Right kidney (tissue), 9 donors: ENCODE measurements around the gene SNX11.
A peak's percentile ranks its signal among the peaks of the same experiment; 100 is the strongest.
"Not testable (repeated sequence)": the region's sequence is repeated elsewhere in the genome, so short reads cannot be mapped to it uniquely, and the experiment has no call there.

ENCODE experiments used
- DNase-seq: peaks from one replicate; pipeline ENCODE4 v3.0.0-alpha.2; 2016
- long read RNA-seq, 8 donors: transcript quantifications; one replicate each; lab custom pipeline, GENCODE V29; 2026

The SNX11 gene, protein sequence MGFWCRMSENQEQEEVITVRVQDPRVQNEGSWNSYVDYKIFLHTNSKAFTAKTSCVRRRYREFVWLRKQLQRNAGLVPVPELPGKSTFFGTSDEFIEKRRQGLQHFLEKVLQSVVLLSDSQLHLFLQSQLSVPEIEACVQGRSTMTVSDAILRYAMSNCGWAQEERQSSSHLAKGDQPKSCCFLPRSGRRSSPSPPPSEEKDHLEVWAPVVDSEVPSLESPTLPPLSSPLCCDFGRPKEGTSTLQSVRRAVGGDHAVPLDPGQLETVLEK
- long read RNA-seq, donor 1, partial matches to known transcripts: 0 of 3 reads
- long read RNA-seq, donor 1, other reads (novel, unspliced or antisense): 0 of 3 reads
- long read RNA-seq, donor 2, partial matches to known transcripts: 0 of 4 reads
- long read RNA-seq, donor 2, other reads (novel, unspliced or antisense): 0 of 4 reads
- long read RNA-seq, donor 3, partial matches to known transcripts: 5 of 7 reads
- long read RNA-seq, donor 3, other reads (novel, unspliced or antisense): 0 of 7 reads
- long read RNA-seq, donor 4, partial matches to known transcripts: 0 of 6 reads
- long read RNA-seq, donor 4, other reads (novel, unspliced or antisense): 0 of 6 reads
- long read RNA-seq, donor 5, transcript SNX11-201 (7 exons, 2,315 nt): major isoform, 6 of 6 reads
- long read RNA-seq, donor 5, partial matches to known transcripts: 0 of 6 reads
- long read RNA-seq, donor 5, other reads (novel, unspliced or antisense): 0 of 6 reads
- long read RNA-seq, donor 6, transcript SNX11-201 (7 exons, 2,315 nt): major isoform, 6 of 6 reads
- long read RNA-seq, donor 6, partial matches to known transcripts: 0 of 6 reads
- long read RNA-seq, donor 6, other reads (novel, unspliced or antisense): 0 of 6 reads
- long read RNA-seq, donor 7: 0 reads
- long read RNA-seq, donor 8, partial matches to known transcripts: 8 of 10 reads
- long read RNA-seq, donor 8, other reads (novel, unspliced or antisense): 0 of 10 reads

DNA sequence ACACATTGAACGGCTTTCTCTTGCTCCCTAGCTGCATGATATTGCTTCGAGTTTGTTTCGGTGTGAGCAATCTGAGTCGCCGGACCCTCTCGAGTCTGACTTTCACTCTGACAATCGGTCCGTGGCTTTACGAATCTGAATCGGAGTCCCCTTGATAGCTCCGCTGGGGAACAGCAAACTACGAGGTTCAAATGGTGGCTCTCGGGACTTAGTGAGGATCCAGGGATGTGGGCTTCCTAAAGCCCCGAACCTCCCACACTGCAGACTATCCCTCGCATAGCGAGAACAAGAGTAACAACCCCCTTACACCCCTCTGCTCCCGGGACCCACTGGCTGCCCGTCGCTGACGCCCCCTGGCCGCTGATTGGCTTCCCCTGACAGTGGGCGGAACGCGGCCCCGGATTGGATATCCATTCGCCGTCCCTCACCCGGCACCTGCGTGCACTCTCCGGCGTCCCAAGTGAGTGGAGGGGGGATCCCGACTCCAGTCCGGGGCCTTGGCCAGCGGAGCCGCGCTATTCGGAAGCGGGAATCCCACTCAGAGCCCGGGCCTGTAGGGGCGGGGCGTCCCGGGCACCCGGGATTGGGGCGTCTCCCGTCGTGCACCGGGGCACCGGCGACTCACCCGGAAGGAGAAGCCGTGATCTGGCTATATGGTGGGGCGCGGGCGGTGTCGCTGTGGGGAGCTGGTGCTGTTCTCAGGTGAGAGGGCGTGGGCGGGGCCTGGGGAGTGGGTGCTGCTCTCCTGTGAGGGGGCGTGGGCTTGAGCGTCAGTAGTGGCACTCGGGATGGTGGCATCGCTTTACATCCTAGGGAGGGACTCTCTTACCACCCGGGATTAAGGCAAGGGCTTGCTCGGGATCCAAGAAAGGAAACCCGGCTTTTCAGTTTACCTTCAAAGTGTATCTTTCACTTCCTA is at the start of gene SNX11:
Gene SNX11 (plus strand): TSS at position 630 of the 919 bp plus-strand sequence. CDS start 4,278 bp downstream, outside the sequence.
- DNase-seq: peak; percentile 97

DNA sequence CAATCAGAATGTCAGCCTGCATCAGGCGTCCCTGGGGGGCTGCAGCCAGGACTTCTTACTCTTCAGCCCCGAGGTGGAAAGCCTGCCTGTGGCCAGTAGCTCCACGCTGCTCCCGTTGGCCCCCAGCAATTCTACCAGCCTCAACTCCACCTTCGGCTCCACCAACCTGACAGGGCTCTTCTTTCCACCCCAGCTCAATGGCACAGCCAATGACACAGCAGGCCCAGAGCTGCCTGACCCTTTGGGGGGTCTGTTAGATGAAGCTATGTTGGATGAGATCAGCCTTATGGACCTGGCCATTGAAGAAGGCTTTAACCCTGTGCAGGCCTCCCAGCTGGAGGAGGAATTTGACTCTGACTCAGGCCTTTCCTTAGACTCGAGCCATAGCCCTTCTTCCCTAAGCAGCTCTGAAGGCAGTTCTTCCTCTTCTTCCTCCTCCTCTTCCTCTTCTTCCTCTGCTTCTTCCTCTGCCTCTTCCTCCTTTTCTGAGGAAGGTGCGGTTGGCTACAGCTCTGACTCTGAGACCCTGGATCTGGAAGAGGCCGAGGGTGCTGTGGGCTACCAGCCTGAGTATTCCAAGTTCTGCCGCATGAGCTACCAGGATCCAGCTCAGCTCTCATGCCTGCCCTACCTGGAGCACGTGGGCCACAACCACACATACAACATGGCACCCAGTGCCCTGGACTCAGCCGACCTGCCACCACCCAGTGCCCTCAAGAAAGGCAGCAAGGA is 49.0 kb upstream of the SNX11 start:
- DNase-seq: no peak

DNA sequence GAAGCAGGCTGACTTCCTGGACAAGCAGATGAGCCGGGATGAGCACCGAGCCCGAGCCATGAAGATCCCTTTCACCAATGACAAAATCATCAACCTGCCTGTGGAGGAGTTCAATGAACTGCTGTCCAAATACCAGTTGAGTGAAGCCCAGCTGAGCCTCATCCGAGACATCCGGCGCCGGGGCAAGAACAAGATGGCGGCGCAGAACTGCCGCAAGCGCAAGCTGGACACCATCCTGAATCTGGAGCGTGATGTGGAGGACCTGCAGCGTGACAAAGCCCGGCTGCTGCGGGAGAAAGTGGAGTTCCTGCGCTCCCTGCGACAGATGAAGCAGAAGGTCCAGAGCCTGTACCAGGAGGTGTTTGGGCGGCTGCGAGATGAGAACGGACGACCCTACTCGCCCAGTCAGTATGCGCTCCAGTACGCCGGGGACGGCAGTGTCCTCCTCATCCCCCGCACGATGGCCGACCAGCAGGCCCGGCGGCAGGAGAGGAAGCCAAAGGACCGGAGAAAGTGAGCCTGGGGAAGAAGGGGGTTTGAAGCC is 48.4 kb upstream of the SNX11 start:
- DNase-seq: no peak

DNA sequence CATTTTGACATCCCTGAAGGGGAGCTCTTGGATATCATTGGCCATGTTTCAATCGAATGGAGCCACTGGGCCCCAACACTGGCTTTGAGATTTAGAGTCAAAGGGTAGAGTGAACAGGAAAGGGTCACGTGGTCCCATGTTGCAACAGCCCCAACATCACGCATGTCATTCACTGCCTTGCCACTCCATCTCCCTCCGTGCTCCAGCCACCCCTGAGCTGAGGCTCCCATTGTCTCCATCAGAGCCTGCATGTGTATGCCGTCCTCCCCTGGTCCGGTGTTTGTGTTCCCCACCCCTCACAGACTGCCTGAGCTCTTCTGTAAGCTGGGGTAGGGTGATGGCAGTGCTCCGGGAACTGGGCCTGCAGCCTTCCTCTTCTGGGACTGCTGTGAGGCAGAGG is 47.3 kb upstream of the SNX11 start:
- DNase-seq: no peak

DNA sequence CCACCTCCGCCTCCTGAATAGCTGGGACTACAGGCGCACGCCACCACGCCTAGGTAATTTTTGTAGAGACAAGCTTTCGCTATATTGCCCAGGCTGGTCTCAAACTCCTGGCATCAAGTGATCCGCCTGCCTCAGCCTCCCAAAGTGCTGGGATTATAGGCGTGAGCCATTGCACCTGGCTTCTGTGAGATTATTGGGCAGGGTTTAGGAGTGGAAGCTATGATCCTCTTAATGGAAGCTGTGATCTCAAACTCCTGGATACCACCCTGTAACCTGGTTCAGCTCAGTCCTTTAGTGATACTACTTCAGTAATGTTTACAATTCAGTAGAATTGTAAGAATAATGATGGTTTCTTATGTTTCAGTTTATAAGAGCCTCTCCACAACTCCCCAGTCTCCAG is 45.3 kb upstream of the SNX11 start:
- DNase-seq: no peak

DNA sequence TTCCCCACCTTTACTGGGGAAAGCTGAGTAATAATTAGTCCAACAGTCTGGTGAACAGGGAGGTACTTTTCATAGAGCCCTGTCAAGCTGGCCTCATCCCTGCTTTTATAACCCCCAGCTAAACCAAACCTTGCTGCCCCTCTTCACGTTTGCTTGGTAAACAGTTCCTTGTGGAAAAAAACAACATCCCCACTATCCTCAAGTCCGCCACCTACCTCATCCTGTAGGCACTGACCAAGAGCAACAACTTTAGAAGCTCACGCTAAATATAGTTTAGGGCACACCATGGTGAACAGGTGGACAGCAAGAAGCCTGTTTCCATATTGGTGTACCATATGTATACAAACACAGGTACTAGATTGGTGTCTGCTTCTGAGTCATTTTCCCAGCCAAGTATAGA is 42.9 kb upstream of the SNX11 start:
- no peak for DNase-seq

DNA sequence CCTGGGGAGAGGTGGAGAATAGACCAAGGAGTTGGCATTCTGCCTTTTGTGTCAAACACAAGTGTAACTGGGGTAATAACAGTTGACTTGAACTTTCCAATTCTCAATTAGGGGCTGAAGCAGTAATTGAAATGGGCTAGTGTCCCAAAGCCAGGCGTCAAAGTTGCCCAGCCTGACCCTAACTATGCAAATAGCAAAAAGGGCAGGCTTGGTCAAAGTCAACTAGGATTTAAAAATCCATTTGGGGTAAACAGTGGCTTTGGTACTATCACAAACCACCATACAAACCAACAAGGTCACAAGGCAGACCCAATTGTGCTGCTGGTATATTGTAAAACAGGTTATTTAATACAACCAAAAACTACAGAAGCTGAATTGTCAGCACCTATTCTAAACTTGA is 41.4 kb upstream of the SNX11 start:
- DNase-seq: no peak

DNA sequence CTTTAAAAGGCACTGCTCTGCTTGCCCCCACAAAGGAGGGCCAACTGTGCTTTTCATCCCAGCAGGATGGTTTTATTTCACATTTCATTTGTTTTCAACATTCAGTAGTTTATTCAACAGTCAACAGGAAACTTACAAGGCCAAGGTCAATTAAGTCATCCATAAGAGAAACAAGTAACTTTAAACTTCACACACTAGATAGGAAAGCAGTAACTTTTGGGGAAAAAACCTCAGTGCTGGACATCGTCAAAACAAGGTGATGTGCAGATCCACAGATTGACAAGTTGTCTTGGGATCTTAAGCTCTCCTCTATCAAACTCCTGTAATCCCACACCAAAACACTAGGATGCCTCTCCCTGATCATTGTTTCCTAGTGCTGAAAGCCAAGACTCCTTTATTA is 40.9 kb upstream of the SNX11 start:
- DNase-seq: no peak

DNA sequence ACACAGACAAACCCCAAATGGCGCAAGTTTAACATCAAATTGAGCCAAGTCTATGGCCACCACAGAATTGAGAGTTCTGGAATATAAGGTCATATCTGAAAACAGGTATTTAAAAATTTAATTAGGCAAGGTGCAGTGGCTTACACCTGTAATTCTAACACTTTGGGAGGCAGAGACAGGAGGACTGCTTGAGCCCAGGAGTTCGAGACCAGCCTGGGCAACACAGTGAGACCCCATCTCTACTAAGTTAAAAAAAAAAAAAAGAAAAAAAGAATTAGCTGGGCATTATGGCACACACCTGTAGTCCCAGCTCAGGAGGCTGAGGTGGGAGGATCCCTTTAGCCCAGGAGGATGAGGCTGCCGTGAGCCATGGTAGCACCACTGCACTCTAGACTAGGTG is 40.3 kb upstream of the SNX11 start:
- no peak for DNase-seq

DNA sequence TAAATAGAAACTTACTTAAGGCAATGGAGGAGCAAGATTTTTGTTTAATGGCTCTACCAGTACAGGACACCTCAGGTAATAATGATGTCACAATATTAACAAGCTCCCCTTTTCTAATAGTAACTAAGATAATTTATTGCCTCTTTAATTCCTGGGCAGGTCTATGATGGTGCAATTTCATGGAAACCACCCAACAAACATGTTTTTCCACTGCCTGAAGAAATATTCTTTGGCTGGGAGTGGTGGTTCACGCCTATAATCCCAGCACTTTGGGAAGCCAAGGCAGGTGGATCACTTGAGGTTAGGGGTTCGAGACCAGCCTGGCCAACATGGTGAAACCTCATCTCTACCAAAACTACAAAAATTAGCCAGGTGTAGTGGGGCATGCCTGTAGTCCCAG is 39.8 kb upstream of the SNX11 start:
- not testable (repeated sequence) for DNase-seq

DNA sequence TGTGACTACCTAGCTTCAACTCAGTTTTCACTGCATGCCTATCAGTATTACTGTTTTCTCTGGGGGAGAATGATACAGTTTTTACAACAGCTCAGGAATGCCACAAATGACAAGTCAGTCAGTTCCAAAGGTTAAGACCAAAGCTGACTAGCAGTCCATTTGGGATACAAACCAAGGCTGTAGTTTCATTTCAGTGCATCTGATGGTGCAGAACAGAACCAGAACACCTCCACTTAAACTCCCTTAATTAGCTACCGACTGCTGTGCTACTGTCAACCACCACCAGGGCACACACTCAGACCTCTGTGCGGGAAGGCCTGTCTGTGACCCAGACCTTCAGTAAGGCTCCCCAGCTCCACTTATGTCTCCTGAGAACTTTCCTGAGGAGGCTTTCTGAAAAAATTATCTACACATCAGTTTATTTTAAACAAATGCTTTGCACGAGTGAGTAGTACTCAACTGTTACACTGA is 39.0 kb upstream of the SNX11 start:
- no peak for DNase-seq

DNA sequence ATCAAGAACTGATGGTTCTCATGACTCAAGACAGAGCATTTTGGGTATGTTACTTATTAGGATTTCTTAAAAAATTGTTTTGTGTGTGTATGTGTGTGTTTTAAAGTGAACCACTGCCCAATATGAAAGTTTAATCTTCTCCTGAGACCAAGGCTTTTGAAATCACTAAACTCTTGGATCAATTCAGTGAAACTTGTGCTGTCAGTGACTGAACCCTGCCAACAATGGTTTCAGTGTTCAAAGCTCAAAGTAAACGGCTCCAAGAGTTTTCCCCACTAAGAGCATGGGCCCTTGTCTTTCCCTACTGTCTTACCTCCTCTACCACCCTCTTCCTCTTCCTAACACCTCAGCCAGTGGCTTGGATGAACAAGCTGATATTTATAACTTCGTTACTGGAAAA is 37.4 kb upstream of the SNX11 start:
- no peak for DNase-seq

DNA sequence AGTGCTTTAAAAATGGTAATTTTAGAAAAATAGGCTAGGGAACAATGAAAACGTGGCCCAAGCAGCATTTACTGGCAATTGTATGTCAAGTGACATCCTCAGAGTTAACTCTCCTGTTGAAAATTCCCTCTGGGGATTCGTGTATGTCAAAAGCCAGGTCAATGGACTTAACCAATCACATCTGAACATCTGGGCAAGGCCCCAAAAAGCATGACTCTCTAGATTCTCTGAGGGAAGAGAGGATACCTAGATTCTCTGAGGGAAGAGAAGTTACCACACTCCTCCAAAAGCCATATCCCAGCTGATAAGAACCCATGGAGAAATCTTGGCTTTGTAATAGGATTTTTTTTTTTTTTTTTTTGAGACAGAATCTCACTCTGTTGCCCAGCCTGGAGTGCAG is 35.9 kb upstream of the SNX11 start:
- no peak for DNase-seq

DNA sequence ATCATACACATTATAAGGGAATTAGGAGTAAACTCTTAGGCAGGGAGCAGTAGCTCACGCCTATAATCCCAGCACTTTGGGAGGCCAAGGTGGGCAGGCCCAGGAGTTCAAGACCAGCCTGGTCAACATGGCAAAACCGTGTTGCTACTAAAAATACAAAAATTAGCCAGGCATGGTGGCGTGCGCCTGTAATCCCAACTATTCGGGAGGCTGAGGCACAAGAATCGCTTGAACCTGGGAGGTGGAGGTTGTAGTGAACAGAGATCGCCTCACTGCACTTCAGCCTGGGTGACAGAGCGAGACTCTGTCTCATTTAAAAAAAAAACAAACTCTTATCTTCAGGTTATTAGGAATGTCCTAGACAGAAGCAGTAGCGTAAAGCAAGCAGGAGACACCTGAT is 34.8 kb upstream of the SNX11 start:
- DNase-seq: not testable (repeated sequence)

DNA sequence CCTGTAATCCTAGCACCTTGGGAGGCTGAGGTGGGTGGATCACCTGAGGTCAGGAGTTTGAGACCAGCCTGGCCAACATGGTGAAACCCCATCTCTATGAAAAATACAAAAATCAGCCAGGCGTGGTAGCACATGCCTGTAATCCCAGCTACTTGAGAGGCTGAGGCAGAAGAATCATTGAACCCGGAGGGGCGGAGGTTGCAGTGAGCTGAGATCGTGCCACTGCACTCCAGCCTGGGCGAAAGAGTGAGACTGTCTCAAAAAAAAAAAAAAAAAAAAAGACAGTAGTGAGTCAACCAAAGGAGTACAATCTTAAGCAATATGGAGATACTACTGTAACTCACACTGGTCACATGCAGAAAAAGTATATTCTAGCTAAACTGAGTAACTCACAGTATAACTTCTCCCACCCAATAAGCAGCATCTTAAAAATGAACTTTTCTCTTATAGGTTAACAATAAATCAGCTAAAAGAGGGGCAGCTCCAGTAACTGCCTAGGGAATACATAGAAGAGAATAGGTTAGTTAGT is 33.9 kb upstream of the SNX11 start:
- not testable (repeated sequence) for DNase-seq

DNA sequence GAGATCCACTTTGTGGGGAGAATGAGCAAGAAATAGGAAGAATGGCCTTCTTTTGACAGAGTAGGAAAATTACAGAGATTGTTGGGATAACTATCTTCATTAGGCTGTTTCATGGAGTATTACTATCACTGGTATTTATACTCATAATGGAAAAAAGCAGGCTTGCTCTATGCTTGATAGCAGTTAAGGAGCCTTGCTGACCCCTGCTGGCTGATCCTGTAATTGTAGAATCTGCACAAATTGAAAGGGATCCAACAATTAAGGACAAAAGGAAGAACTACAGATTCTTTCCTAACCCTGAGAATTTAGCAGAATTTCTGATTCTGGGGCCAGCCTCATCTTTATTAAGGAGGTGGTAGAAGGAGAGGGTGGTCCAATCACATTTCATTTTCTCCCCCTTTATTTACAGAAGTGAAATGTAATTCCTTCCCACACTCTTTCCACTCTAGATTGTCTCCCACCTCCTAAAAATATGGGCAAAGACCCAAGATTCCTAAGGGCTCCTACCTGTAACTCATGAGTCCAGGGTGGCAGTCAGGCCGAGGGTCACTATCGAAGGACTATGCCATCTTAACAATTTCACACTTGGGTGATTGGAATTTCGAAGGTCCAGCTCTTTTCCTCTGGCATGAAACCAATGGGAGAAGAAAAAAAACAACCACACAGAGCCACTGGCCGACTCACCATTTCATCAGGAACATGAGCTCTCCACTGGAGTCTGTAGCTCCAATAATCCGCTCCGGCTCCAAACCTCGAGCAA is 33.1 kb upstream of the SNX11 start:
- DNase-seq: peak; percentile 56

DNA sequence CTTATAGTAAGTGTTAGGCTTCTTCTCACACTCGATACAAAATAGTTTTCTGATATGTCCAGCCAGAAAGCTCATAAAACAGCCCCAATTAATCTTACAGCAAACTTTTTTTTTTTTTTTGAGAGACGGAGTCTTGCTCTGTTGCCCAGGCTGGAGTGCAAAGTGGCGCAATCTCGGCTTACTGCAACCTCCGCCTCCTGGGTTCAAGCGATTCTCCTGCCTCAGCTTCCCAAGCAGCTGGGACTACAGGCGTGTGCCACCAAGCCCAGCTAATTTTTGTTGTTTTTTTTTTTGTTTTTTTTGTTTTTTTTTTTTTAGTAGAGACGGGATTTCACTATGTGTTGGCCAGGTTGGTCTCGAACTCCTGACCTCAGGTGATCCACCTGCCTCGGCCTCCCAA is 30.4 kb upstream of the SNX11 start:
- DNase-seq: not testable (repeated sequence)

DNA sequence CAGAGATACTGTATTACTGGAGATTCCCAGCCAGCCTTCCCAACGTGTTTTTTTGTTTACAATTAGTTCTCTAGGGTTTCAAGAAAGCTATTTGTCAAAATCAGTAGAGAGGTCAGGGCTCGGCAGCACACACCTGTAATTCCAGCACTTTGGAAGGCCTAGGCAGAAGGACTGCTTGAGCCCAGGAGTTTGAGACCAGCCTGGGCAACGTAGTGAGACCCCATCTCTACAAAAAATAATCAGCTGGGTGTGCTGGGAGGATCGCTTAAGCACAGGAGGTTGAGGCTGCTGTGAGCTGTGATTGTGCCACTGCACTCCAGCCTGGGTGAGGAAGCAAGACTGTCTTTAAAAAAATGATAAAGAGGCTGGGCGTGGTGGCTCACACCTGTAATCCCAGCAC is 25.7 kb upstream of the SNX11 start:
- DNase-seq: no peak

DNA sequence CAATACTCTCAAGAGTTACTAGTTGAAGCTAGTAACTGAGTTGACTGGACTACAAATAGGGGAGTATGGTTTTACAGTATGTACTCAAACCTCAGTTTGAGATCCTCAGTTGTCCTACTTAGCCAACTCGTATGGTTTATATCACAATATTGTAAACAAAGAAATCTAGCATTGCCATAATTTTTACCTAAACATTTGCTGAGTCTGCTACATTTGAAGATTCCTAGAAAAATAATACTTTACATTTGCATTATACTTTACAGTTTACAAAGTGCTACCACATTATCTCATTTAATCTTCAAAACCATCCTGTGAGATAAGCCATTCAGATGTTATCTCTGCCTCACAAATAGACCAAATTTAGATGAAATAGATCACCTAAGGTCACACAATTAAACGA is 22.6 kb upstream of the SNX11 start:
- no peak for DNase-seq
